Lower leg skin (tissue), 3 donors: ENCODE results near the gene DNAJC8.

ENCODE experiments used
- POLR2A ChIP-seq, 2 donors: fragments of 450-650 bp; IDR thresholded peaks; one replicate each; pipeline ENCODE4 v1.6.1; 2016 to 2017; ENCODE audit warnings: antibody characterized with exemption in 2 of 2, mild to moderate bottlenecking in 1 of 2, moderate library complexity in 1 of 2
- TF ChIP-seq, protein P1 (sequence below), 3 donors: fragments of 450-650 bp; IDR thresholded peaks; one replicate each; pipeline ENCODE4 v1.5.1; 2016; ENCODE audit warnings: antibody characterized with exemption in 3 of 3, mild to moderate bottlenecking in 3 of 3, moderate library complexity in 2 of 3

DNA sequence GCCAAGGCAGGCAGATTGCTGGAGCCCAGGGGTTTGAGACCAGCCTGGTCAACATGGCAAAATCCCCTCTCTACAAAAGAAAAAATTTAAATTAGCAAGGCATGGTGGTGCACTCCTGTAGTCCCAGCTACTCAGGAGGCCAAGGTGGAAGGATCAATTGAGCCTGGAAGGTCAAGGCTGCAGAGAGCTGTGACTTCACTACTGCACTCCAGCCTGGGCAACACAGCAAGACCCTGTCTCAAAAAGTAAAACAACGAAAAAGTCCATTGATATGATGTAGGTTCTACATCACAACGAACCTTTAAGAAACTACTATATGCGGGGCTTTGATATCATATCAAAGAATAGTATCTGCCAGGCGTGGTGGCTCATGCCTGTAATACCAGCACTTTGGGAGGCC, 77.2 kb downstream of the DNAJC8 start:
- TF ChIP-seq, protein P1, sequence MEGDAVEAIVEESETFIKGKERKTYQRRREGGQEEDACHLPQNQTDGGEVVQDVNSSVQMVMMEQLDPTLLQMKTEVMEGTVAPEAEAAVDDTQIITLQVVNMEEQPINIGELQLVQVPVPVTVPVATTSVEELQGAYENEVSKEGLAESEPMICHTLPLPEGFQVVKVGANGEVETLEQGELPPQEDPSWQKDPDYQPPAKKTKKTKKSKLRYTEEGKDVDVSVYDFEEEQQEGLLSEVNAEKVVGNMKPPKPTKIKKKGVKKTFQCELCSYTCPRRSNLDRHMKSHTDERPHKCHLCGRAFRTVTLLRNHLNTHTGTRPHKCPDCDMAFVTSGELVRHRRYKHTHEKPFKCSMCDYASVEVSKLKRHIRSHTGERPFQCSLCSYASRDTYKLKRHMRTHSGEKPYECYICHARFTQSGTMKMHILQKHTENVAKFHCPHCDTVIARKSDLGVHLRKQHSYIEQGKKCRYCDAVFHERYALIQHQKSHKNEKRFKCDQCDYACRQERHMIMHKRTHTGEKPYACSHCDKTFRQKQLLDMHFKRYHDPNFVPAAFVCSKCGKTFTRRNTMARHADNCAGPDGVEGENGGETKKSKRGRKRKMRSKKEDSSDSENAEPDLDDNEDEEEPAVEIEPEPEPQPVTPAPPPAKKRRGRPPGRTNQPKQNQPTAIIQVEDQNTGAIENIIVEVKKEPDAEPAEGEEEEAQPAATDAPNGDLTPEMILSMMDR (IDR thresholded peaks at IDR 0.05): no peak
- no peak for TF ChIP-seq POLR2A (IDR thresholded peaks at IDR 0.05)
